T-helper 22 cell (primary cell): Measurements from ENCODE around the gene KLHL3.
"Not testable (repeated sequence)": the region's sequence is repeated elsewhere in the genome, so short reads cannot be mapped to it uniquely, and the experiment has no call there.

Source experiments
- DNase-seq: peaks from one replicate; pipeline ENCODE4 v3.0.0-alpha.2; 2020; ENCODE audit warnings: low read depth

The KLHL3 gene

GRCh38 chr5:137735555-137736284, at the start of gene KLHL3:
TSS of gene KLHL3 (minus strand) at chr5:137736089. CDS start at chr5:137735646, 443 bp downstream.
- DNase-seq, result peak; percentile 17

- no peak for DNase-seq
These were observed 47.2 kb upstream of the KLHL3 start for GRCh38 chr5:137782984-137783536.

- DNase-seq, result no peak
These were observed 46.2 kb upstream of the KLHL3 start for GRCh38 chr5:137782055-137782454.

GRCh38 chr5:137778772-137779564, 43.1 kb upstream of the KLHL3 start:
- no peak for DNase-seq

- not testable (repeated sequence) for DNase-seq
These were observed 32.0 kb upstream of the KLHL3 start for GRCh38 chr5:137767937-137768336.

GRCh38 chr5:137761566-137761965, 25.7 kb upstream of the KLHL3 start:
- DNase-seq, result no peak

- DNase-seq, result no peak
These were observed 25.0 kb upstream of the KLHL3 start for GRCh38 chr5:137760719-137761516.

GRCh38 chr5:137760294-137760693, 24.4 kb upstream of the KLHL3 start:
- DNase-seq, result no peak

- DNase-seq, result no peak
These were observed 22.9 kb upstream of the KLHL3 start for GRCh38 chr5:137758715-137759306.

GRCh38 chr5:137758121-137758520, 22.2 kb upstream of the KLHL3 start:
- no peak for DNase-seq

GRCh38 chr5:137757634-137758033, 21.7 kb upstream of the KLHL3 start:
- no peak for DNase-seq

GRCh38 chr5:137754961-137755762, 19.3 kb upstream of the KLHL3 start:
- DNase-seq, result no peak

- peak; percentile 94 for DNase-seq
These were observed 18.5 kb upstream of the KLHL3 start, which contains the start of gene HNRNPA0 for GRCh38 chr5:137754188-137754960. TSS of gene HNRNPA0 (minus strand) at chr5:137754363. CDS start at chr5:137754066, 297 bp downstream.

GRCh38 chr5:137753691-137754187, 17.9 kb upstream of the KLHL3 start:
- no peak for DNase-seq

GRCh38 chr5:137752905-137753690, 17.2 kb upstream of the KLHL3 start:
- peak; percentile 23 for DNase-seq

- DNase-seq, result no peak
These were observed 16.1 kb upstream of the KLHL3 start for GRCh38 chr5:137751869-137752491.

GRCh38 chr5:137750436-137750835, 14.5 kb upstream of the KLHL3 start:
- no peak for DNase-seq

GRCh38 chr5:137747848-137748247, 12.0 kb upstream of the KLHL3 start:
- no peak for DNase-seq
